SK-N-SH treated with all-trans-retinoic acid at 6 μM for 48 hours (cell line): Measurements from ENCODE around the gene SDK1.

ENCODE experiments used
- ATAC-seq: fragments of 200-7000 bp; cut with Tn5 transposase; 3 replicates; pipeline ENCODE4 v1.9.1; 2020; ENCODE audit warnings: mild to moderate bottlenecking, moderate library complexity
- ARNTL ChIP-seq: fragments of 450-650 bp; formaldehyde crosslinking; IDR thresholded peaks from 2 replicates; pipeline ENCODE4 v1.5.0; 2020; ENCODE audit warnings: low read depth, mild to moderate bottlenecking, moderate library complexity, borderline replicate concordance
- BACH2 ChIP-seq: fragments of 250-450 bp; sonication (Bioruptor Pico); IDR thresholded peaks from 2 replicates; pipeline ENCODE4 v1.9.0; 2021; ENCODE audit warnings: mild to moderate bottlenecking, borderline replicate concordance
- CREB5 ChIP-seq: fragments of 250-450 bp; sonication (Bioruptor Pico); IDR thresholded peaks from 2 replicates; pipeline ENCODE4 v1.5.1; 2020; ENCODE audit warnings: low read depth, mild to moderate bottlenecking, moderate library complexity
- CSRNP3 ChIP-seq: fragments of 250-450 bp; sonication (Bioruptor Pico); IDR thresholded peaks from 2 replicates; pipeline ENCODE4 v1.5.1; 2021; ENCODE audit warnings: mild to moderate bottlenecking, moderate library complexity
- ESRRG ChIP-seq: fragments of 250-450 bp; sonication (Bioruptor Pico); IDR thresholded peaks from 2 replicates; pipeline ENCODE4 v1.6.1; 2021; ENCODE audit warnings: mild to moderate bottlenecking
- GLIS3 ChIP-seq: fragments of 250-450 bp; sonication (Bioruptor Pico); IDR thresholded peaks from 2 replicates; pipeline ENCODE4 v1.5.0; 2020; ENCODE audit warnings: mild to moderate bottlenecking, moderate library complexity
- OSR1 ChIP-seq: fragments of 250-450 bp; sonication (Bioruptor Pico); IDR thresholded peaks from 2 replicates; pipeline ENCODE4 v1.8.0; 2022; ENCODE audit warnings: moderate library complexity, mild to moderate bottlenecking, inconsistent platforms
- POU6F1 ChIP-seq: fragments of 250-450 bp; sonication (Bioruptor Pico); IDR thresholded peaks from 2 replicates; pipeline ENCODE4 v1.8.0; 2021; ENCODE audit warnings: low read depth, mild to moderate bottlenecking, moderate library complexity, borderline replicate concordance
- PPARA ChIP-seq: fragments of 250-450 bp; sonication (Bioruptor Pico); IDR thresholded peaks from 2 replicates; pipeline ENCODE4 v1.5.0; 2020; ENCODE audit warnings: mild to moderate bottlenecking, borderline replicate concordance
- RARB ChIP-seq: fragments of 250-450 bp; sonication (Bioruptor Pico); IDR thresholded peaks from 2 replicates; pipeline ENCODE4 v1.8.0; 2021; ENCODE audit warnings: mild to moderate bottlenecking, moderate library complexity
- SNAI2 ChIP-seq: fragments of 250-450 bp; sonication (Bioruptor Pico); IDR thresholded peaks from 2 replicates; pipeline ENCODE4 v1.5.0; 2020; ENCODE audit warnings: mild to moderate bottlenecking, moderate library complexity
- TCF4 ChIP-seq: fragments of 250-450 bp; sonication (Bioruptor Pico); IDR thresholded peaks from 2 replicates; pipeline ENCODE4 v1.8.0; 2021; ENCODE audit warnings: mild to moderate bottlenecking, moderate library complexity, borderline replicate concordance
- TOX ChIP-seq: fragments of 250-450 bp; sonication (Bioruptor Pico); IDR thresholded peaks from 2 replicates; pipeline ENCODE4 v1.8.0; 2021; ENCODE audit warnings: mild to moderate bottlenecking, moderate library complexity, borderline replicate concordance
- TSHZ2 ChIP-seq: fragments of 250-450 bp; sonication (Bioruptor Pico); IDR thresholded peaks from 2 replicates; pipeline ENCODE4 v1.5.0; 2020; ENCODE audit warnings: mild to moderate bottlenecking, moderate library complexity
- ZC3H10 ChIP-seq: fragments of 250-450 bp; sonication (Bioruptor Pico); IDR thresholded peaks from 2 replicates; pipeline ENCODE4 v1.5.1; 2021; ENCODE audit warnings: mild to moderate bottlenecking, moderate library complexity
- ZFP3 ChIP-seq: fragments of 250-450 bp; sonication (Bioruptor Pico); IDR thresholded peaks from 2 replicates; pipeline ENCODE4 v1.5.0; 2020; ENCODE audit warnings: mild to moderate bottlenecking, moderate library complexity
- ZFP30 ChIP-seq: fragments of 450-650 bp; formaldehyde crosslinking; IDR thresholded peaks from 2 replicates; pipeline ENCODE4 v1.5.0; 2022; ENCODE audit warnings: mild to moderate bottlenecking, moderate library complexity
- ZNF565 ChIP-seq: fragments of 450-650 bp; formaldehyde crosslinking; conservative IDR thresholded peaks from 2 replicates; pipeline ENCODE4 v1.5.0; 2020; ENCODE audit warnings: low read depth, mild to moderate bottlenecking, moderate library complexity
- ZNF70 ChIP-seq: fragments of 450-650 bp; formaldehyde crosslinking; IDR thresholded peaks from 2 replicates; pipeline ENCODE4 v1.5.0; 2020; ENCODE audit warnings: mild to moderate bottlenecking, moderate library complexity
- ZNF8 ChIP-seq: fragments of 450-650 bp; formaldehyde crosslinking; IDR thresholded peaks from 2 replicates; pipeline ENCODE4 v1.5.0; 2020; ENCODE audit warnings: mild to moderate bottlenecking, moderate library complexity

SDK1 gene

GRCh38 chr7:3297105-3297819 is 3.8 kb upstream of the SDK1 start:
- ATAC-seq: no peak
- TF ChIP-seq GLIS3 (CRISPR knock-in tag) (no peak), TOX (CRISPR knock-in tag) (no peak), RARB (CRISPR knock-in tag) (no peak), ARNTL (CRISPR knock-in tag) (no peak), PPARA (CRISPR knock-in tag) (no peak), OSR1 (CRISPR knock-in tag) (no peak), BACH2 (CRISPR knock-in tag) (no peak), POU6F1 (CRISPR knock-in tag) (no peak), ZC3H10 (no peak), TCF4 (CRISPR knock-in tag) (no peak), ZNF8 (CRISPR knock-in tag) (no peak), CREB5 (CRISPR knock-in tag) (no peak), TSHZ2 (CRISPR knock-in tag) (no peak), ZFP3 (CRISPR knock-in tag) (no peak), ZNF70 (CRISPR knock-in tag) (no peak), ESRRG (no peak)
- TF ChIP-seq, all 23 proteins: peak for 0

GRCh38 chr7:3300221-3300650 is 816 bp upstream of the SDK1 start:
- peak; percentile 7; the same call in 1 of the 3 replicates for ATAC-seq
- TF ChIP-seq TCF4 (CRISPR knock-in tag) (no peak), GLIS3 (CRISPR knock-in tag) (no peak), RARB (CRISPR knock-in tag) (no peak), PPARA (CRISPR knock-in tag) (no peak), ZFP30 (CRISPR knock-in tag) (no peak), ZNF565 (CRISPR knock-in tag) (no peak), CREB5 (CRISPR knock-in tag) (no peak), ARNTL (CRISPR knock-in tag) (no peak), CSRNP3 (no peak), ZNF8 (CRISPR knock-in tag) (no peak), ZC3H10 (no peak), OSR1 (CRISPR knock-in tag) (no peak)

- no peak for TF ChIP-seq GLIS3 (CRISPR knock-in tag)
- TF ChIP-seq ZNF8 (CRISPR knock-in tag): no peak
- no peak for TF ChIP-seq ARNTL (CRISPR knock-in tag)
- no peak for TF ChIP-seq ZC3H10
- TF ChIP-seq SNAI2 (CRISPR knock-in tag): no peak
- TF ChIP-seq CREB5 (CRISPR knock-in tag): no peak
- TF ChIP-seq BACH2 (CRISPR knock-in tag): no peak
- no peak for TF ChIP-seq ZFP30 (CRISPR knock-in tag)
- TF ChIP-seq ZFP3 (CRISPR knock-in tag): no peak
- TF ChIP-seq OSR1 (CRISPR knock-in tag): no peak
- no peak for ATAC-seq
Measured at GRCh38 chr7:3301449-3301731, 338 bp downstream of the SDK1 start.
